NB4 (cell line): ENCODE results near the gene TMEM178B.

Experiments
- MYC ChIP-seq: IDR thresholded peaks from 2 replicates; pipeline ENCODE4 v1.6.1; 2011; ENCODE audit warnings: low read depth, low read length
- POLR2A ChIP-seq: IDR thresholded peaks from 2 replicates; pipeline ENCODE4 v1.6.1; 2011; ENCODE audit warnings: mild to moderate bottlenecking; ENCODE audit not compliant: insufficient read length; ENCODE audit errors: extremely low read depth
- TF ChIP-seq, protein P1 (sequence below): IDR thresholded peaks from 2 replicates; pipeline ENCODE4 v1.6.1; 2011; ENCODE audit warnings: low read depth, low read length
- TF ChIP-seq, protein P2 (sequence below): IDR thresholded peaks from one replicate; pipeline ENCODE4 v1.5.1; 2012; ENCODE audit warnings: low read depth, low read length

DNA sequence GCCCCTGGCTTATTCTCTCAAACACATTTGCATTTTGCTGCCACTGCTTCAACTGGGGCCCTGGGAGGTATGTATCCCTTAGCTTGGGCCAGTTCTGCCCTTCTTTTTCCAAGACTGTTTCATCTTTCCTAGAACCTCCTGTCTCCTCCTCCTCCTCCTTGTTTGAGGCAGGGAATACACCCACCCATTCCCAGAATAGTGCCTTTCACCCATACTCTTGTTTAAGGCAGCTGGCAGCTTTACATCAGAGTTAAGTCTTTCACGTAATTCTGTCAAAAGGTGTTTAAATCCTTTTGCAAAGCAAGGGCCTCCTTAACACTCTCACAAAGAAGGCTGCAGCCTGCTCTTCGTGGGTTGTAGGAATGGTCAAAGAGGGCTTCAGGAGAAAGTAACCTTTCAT lies 326.5 kb downstream of the TMEM178B start:
- TF ChIP-seq, protein P1, sequence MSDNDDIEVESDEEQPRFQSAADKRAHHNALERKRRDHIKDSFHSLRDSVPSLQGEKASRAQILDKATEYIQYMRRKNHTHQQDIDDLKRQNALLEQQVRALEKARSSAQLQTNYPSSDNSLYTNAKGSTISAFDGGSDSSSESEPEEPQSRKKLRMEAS: no peak
- TF ChIP-seq, protein P2, sequence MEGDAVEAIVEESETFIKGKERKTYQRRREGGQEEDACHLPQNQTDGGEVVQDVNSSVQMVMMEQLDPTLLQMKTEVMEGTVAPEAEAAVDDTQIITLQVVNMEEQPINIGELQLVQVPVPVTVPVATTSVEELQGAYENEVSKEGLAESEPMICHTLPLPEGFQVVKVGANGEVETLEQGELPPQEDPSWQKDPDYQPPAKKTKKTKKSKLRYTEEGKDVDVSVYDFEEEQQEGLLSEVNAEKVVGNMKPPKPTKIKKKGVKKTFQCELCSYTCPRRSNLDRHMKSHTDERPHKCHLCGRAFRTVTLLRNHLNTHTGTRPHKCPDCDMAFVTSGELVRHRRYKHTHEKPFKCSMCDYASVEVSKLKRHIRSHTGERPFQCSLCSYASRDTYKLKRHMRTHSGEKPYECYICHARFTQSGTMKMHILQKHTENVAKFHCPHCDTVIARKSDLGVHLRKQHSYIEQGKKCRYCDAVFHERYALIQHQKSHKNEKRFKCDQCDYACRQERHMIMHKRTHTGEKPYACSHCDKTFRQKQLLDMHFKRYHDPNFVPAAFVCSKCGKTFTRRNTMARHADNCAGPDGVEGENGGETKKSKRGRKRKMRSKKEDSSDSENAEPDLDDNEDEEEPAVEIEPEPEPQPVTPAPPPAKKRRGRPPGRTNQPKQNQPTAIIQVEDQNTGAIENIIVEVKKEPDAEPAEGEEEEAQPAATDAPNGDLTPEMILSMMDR: no peak
- TF ChIP-seq POLR2A (no peak), MYC (no peak)
